ENCODE results near the gene FMN1.

- TF ChIP-seq CTCF (conservative IDR thresholded peaks at IDR 0.05) (no peak), EZH2 (IDR thresholded peaks at IDR 0.05; ENCODE audit: low read depth) (no peak)
Measured at GRCh38 chr15:33116198-33116597, 78.3 kb downstream of the FMN1 start.
